Measurements from ENCODE around the gene APH1B.
A peak's percentile ranks its signal among the peaks of the same experiment; 100 is the strongest.
"Not testable (repeated sequence)": the region's sequence is repeated elsewhere in the genome, so short reads cannot be mapped to it uniquely, and the experiment has no call there.

The APH1B gene

GRCh38 chr15:63277038-63277892 lies at the start of gene APH1B:
Gene APH1B, plus strand, starts transcription at chr15:63277605. Its CDS starts 19 bp downstream, at chr15:63277624.
- DNase-seq (ENCODE audit: low read depth in 3 of 3): peak; percentile 44 to 66 (median 46)

DNA sequence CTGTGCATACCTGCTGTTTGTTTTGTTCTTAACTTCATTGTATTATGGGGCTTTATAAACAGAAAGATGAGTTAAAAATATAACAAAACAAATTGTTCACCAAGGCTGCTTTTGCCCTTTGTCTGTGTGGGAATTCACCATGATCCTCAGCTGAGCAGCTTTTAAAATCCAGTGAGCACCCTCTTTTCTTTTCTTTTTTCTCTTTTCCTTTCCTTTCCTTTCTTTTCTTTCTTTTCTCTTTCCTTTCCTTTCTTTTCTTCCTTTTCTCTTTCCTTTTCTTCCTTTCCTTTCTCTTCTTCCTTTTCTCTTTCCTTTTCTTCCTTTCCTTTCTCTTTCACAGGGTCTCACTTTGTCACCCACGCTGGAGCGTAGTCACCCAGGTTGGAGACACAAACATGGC lies 49.7 kb upstream of the APH1B start:
- no peak for DNase-seq (ENCODE audit: low read depth in 3 of 3)

DNA sequence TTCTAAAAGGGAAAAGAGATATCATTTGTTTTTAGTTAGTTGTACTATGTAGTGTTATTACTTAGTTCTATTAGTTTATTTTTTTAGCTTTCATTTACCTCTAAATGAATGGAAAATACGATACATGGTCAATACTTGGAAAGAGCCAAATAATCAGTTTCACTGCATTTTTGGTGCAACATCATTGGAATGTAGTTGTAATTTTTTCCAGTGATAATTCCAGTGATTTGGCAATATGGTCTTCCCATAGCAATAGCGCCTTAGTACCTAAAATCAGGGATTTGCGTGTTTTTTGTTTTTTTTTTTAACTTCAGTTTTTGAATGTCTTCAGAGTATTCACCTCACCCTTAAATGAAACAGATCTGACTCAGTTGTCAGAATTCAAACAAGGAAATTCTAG lies 46.2 kb upstream of the APH1B start:
- no peak for DNase-seq (ENCODE audit: low read depth in 3 of 3)

DNA sequence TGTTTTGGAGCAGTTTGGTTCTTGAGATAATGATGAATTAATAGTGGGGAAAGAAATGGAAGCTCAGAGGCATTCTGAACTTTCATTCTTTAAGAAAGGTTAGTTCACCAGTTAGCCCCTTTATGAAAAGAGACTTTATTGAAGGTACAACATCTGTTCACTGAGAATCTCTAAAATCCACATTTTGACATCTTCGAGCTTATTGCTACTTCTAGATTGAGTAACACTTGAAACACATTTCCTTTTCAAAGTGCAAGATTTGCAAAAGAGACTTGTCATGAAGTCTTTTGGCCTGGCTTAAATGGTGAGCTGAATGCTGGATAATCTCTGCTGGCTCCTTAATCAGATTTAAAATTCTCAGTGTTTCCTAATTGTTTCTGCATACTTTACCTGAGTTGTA lies 45.7 kb upstream of the APH1B start:
- no peak for DNase-seq (ENCODE audit: low read depth in 3 of 3)

DNA sequence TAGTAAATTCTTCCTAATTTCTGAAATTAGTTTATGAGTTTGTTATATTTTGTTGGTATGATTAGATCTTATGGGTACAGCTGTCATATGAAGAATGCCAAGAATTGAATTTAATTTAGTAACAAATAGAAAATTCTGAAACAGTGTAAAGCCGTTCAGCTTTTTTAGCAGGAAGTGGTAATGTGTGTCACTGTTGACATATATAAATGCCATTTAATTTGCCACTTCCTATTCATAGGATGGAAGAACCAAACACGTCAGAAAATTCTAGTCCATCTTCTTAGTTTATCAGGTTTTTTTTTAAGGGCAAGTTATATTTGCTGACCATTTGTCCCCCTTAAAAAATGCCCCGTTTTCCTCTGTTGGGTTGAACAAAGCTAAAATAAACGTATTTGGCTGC lies 45.0 kb upstream of the APH1B start:
- DNase-seq (ENCODE audit: low read depth in 3 of 3): no peak

DNA sequence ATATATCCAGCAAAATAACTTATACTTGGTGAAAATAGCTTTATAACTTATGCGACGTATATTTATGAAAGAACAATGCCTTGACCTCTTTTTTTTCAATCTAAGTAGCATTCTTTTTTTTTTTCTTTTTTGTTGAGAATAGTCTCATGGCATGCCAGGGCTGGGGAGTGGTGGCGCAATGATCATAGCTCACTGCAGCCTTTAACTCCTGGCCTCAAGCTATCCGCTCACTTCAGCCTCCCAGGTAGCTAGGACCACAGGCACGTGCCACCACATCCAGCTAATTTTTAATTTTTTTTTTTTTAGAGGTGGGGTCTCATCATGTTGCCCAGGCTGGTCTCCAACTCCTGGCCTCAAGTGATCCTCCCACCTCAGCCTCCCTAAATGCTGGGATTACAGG lies 44.5 kb upstream of the APH1B start:
- DNase-seq (ENCODE audit: low read depth in 3 of 3): no peak

DNA sequence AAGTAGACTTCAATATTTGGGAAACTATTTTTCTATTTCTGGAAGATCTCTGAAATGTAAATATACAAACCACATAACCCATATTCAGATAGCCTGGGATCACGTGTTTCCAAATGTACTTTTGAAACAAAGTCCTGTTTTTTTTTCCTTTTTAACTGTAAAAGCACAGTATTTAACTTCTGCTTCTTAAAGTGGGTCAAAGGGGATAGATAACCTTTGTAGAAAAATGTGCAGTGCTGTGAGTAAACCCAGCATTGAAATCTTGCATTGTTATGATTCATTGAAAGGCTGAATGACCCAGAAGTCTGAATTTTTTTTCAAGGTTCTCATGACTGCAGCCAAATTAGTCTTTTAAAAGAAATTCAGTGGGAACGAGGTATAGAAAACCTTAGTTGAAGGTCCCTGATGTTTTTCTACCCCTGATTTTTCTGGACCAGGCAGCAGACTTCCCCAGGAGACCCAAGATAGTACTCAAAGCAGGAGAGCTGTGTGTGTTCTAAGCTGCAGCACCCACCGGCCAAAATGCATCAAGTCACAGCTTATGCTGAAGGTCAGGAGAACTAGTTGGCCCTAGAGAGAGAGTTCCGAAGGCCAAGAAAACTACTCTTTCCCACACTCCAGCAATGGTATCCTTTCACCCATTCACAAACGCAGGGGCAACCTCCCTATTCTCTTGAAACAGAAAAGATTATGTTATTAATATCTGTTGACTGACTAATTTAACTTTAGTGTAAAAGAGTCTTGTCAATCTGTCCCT lies 43.6 kb upstream of the APH1B start:
- DNase-seq (ENCODE audit: low read depth in 3 of 3): no peak

DNA sequence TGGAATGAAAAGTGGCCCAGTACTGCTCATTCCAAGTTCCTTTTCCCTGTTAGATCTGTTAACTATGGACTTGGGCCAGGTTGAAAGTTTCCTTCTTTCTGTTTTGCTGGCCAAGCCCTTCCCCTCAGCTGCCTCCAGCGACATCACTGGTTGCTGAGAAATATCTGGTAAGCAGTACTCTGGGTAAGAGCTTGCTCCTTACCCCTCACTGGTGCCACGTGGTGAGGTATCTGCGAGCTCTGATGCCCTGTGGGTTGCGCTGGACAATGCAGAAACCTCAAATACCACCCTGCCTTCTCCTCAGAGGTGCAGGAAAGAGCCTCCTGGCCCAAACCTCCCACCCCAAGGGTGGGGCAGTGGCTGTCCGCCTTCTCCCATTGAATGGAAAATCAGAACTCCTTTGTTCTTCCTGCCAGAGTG lies 42.9 kb upstream of the APH1B start:
- no peak for DNase-seq (ENCODE audit: low read depth in 3 of 3)

- DNase-seq (ENCODE audit: low read depth in 3 of 3): no peak
Observed at GRCh38 chr15:63236272-63236671, 41.1 kb upstream of the APH1B start.

DNA sequence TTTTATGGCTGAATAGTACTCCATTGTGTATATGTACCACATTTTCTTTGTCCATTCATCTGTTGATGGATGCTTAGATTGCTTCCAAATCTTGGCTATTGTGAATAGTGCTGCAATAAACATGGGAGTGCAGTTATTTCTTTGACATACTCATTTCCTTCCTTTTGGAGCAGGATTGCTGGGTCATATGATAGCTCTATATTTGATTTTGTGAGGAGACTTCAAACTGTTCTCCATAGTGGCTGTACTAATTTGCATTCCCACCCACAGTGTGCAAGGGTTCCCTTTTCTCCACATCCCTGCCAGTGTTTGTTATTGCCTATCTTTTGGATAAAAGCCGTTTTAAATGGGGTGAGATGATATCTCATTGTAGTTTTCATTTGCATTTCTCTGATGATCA lies 40.3 kb upstream of the APH1B start:
- DNase-seq (ENCODE audit: low read depth in 3 of 3): not testable (repeated sequence)

GRCh38 chr15:63238171-63238570 lies 39.2 kb upstream of the APH1B start:
- DNase-seq (ENCODE audit: low read depth in 3 of 3): no peak

GRCh38 chr15:63238796-63239195 lies 38.6 kb upstream of the APH1B start:
- DNase-seq (ENCODE audit: low read depth in 3 of 3): no peak

GRCh38 chr15:63240109-63240508 lies 37.3 kb upstream of the APH1B start:
- no peak for DNase-seq (ENCODE audit: low read depth in 3 of 3)

DNA sequence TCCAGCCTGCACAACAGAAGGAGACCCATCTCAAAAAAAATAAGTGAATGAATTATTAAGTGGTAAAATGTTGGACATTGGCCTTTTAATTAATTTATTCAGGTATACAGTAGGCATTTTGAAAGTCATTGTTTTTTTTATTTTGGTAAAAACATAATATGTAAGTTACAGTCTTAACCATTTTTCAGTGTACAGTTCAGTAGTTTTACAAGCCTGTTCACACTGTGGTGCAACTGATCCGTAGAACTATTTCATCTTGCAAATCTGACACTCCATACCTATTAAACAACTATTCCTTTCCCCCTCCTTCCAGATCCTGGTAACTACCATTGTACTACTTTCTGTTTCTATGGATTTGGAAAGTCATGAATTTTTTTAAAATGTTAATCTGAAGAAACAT lies 36.1 kb upstream of the APH1B start:
- no peak for DNase-seq (ENCODE audit: low read depth in 3 of 3)

- no peak for DNase-seq (ENCODE audit: low read depth in 3 of 3)
Observed at GRCh38 chr15:63243101-63243500, 34.3 kb upstream of the APH1B start.

- no peak for DNase-seq (ENCODE audit: low read depth in 3 of 3)
Observed at GRCh38 chr15:63243776-63244175, 33.6 kb upstream of the APH1B start.

DNA sequence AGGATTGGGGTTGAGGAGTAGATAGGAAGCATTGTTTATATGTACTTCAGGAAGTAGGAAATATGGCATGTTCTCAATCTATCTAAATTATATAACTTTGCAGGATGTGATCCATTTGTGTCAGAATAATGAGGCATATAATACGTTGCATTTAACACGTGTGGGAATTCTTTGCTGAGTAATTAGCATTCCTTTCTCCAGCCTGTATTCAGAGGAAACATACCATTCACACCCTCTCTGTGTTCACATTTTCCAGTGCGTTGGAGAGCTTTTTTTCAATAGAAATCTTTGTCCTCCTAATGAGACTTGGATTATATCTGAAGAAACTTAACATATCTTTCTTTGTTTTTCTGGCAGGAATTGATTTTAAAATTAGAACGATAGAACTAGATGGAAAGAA lies 33.0 kb upstream of the APH1B start:
- DNase-seq (ENCODE audit: low read depth in 3 of 3): no peak

- no peak for DNase-seq (ENCODE audit: low read depth in 3 of 3)
Observed at GRCh38 chr15:63244976-63245645, 32.3 kb upstream of the APH1B start.

DNA sequence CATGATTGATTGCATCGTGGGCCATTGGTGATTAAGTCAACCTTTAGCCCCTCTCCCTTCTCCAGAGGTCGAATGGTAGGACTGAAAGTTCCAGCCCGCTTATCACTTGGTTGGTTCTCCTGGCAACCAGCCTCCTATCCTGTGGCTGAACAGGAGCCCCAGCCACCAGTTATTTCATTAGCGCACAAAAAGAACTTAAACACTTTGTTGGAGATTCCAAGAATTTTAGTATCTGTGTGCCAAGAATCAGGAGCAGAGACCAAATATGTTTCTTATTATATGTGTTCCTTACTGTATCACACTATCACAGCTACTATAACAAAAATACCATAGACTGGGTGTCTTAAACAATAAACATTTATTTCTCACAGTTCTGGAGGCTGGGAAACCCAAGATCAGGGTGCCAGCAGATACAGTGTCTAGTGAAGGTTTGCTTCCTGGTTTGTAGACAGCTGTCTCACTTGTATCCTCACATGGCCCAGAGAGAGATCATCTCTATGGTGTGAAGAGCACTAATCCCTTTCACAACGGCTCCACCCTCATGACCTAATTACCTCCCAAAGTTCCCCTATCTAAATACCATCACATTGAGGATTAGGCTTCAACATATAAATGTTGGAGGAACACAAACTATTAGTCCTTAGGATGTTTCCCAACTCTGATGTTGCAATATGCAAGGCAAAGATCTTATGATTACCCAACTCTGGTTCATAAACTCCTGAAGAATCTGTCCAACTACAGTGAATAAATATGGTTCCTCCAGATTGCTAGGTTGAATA lies 30.5 kb upstream of the APH1B start:
- DNase-seq (ENCODE audit: low read depth in 3 of 3): no peak

GRCh38 chr15:63250312-63250965 lies 27.0 kb upstream of the APH1B start:
- DNase-seq (ENCODE audit: low read depth in 3 of 3): no peak

GRCh38 chr15:63251701-63252100 lies 25.7 kb upstream of the APH1B start:
- DNase-seq (ENCODE audit: low read depth in 3 of 3): no peak
